Putamen (tissue), 1 donor: Measurements from ENCODE around the gene ARHGEF7.

Experiments
- DNase-seq: peaks from one replicate; pipeline ENCODE4 v3.0.0-alpha.2; 2016; ENCODE audit warnings: low spot score

The ARHGEF7 gene

DNA sequence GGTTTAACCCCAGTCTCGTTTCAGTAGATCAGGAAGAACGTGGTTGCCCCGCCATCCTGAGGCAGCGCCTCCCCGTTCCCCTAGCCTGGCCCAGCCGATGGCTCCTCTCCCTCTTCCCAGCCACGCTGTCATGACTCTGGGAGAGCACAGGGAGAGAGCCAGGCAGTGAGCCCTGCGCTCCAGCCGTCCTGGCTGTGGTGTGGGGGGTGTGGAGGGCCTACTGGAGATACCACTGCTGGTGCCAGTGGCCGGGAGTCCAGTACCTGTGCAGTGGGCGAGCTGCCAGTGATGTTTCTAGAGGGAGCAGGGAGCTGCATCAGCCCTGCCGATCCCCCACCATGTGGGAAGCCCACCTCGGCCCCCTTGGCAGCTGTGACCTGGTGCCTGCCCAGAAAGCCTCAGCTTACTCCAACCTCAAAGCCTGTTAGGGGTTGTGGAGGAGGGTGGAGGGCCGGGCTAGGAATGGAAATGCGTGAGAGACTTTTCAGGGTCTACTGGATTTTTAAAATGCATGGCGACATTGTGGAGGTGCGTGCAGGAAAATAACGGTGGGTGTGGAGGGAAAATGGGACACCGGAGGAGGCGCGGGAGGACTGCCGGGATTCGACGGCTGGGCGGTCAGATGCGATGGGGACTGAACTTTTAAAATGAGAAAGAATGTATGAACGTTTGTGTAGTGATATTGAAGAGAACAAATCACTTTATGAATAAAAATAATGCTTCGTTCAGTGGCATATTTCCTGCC, 210.2 kb downstream of the ARHGEF7 start:
- no peak for DNase-seq

DNA sequence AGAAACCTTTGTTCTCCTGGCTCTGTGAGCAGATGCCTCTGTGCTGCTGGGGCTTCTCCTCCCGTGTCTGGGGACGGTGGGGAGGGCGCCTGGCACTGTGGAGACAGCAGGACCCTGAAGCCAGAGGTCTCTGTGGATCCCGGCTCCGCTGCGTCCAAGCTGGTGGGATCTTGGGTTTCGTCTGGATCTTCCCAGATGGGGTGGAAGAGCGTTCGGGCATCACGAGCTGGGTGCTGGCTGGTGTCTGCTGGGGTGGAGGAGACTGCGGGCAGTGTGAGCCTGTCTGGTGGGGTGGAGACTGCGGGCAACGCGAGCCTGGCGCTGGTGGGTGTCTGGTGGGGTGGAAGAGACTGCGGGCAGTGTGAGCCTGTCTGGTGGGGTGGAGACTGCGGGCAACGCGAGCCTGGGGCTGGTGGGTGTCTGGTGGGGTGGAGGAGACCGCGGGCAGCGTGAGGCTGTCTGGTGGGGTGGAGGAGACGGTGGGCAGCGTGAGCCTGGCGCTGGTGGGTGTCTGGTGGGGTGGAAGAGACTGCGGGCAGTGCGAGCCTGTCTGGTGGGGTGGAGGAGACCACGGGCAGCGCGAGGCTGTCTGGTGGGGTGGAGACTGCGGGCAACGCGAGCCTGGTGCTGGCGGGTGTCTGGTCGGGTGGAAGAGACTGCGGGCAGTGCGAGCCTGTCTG, 211.0 kb downstream of the ARHGEF7 start:
- no peak for DNase-seq

DNA sequence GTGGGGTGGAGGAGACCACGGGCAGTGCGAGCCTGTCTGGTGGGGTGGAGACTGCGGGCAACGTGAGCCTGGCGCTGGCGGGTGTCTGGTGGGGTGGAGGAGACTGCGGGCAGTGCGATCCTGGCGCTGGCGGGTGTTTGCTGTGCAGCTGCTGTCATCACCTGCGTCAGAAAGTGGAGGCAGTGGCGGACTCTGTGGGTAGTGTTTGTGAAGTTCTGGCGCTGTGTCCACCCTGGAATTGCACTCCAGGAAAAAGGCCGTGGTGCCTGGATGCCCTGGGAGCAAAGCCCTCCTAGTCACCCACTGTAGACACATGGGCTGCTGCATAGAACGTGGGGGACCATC, 211.5 kb downstream of the ARHGEF7 start:
- DNase-seq, result no peak

DNA sequence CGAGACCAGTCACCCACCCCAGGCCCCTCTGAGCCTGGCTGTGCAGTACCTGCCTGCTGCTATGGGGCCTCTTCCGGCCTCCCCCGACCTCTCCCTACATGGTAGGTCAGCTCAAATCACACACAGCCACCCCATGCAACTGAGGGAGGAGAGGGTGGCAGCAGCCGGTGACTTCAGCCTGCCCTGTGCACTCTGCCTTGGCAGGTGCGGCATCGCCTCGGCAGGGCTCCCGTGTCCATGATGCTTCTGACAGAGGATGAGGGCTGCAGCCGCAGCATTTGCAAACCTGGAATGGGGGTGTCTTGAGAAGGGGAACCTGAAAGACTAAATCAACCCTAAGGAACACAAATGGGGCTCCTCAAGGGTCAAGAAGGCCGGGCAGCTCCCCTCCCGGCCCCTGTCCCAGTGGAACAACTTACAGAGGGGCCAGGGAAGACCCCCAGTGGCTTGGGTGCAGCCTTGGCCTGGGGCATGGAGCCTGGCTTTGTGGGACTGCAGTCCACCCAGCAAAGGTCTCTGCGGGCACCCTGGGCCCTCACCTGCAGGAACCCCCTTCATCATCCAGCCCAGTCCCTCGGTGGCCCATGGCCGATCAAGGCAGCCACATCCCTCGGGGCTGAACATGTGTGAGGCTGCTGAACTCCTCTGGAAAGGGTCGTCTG, 212.0 kb downstream of the ARHGEF7 start:
- DNase-seq, result no peak

DNA sequence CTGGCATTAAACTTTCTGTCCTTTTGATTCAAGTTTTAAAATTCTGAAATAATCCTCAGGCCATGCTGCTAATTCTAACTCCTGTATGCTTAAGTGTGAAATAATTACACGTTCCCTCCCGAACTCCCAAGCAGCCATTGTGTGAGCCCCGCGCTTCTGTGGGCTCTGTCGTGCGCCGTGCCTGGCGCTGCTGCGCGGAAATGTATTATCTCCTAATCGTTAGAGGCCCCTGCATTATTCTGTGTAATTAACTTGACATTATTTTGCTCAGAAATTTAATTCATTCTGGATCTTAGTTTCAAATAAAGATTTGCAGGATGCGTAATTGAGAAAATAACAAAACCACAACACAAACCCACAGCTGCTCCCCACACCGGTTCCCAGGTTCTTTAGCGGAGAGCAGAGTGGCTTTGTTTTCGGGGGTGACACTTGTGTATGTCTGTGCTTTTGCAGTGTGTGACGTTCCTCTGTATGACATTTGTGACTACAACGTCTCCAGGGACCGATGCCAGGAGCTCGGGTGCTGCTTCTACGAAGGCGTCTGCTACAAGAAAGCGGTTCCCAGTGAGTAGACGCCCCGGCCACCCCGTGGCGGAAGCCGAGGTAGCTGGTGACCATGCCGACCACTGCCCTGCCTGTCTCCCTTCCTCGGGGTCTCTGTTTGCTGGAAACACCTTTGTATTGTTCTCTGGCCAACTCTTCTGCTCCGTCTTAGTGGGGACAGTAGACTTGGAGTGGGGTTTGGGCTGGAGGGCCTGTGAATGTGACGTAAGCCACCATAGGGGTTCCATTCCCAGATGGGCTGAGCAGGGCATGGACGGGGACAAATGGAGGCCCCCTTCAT, 212.8 kb downstream of the ARHGEF7 start:
- no peak for DNase-seq

DNA sequence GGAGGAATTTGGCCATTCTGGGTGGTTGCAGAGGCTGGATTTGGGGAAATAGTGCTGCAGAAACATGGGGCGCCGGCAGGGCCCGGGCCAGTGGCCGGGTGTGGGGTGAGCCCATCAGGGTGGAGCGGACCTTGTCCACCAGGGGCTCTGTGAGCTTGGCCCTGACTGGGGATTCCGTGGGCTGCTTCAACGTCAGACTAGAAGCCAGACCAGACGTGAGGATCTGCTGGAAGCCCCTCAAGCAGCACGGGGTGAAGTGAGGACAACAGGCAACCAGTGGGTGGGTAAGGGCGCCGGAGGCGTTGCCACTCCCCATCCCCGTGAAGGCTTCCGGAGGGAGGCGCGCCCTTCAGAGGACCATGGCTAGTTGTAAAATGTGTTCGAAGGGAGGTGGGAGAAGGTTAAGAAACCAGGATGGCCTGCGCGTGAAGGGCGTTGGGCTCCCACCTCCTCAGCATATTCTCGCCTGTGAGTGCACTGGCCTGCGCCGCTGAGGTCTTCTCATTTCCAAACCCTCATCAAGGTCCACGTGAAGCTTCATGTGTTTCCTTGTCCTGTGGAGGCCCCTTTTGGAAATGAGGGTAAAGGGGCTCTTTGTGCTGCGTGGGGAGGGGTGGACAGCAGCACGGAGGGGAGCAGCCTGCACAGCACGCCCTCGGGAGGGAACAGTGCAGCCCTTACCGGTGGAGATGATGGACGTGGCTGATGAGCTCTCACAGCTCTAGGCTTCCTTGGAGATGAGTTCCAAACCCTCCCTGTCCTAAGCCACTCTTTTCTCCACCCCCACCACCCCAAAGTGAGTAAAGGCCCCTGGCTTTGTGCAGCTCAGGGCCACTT, 213.7 kb downstream of the ARHGEF7 start:
- DNase-seq, result no peak

DNA sequence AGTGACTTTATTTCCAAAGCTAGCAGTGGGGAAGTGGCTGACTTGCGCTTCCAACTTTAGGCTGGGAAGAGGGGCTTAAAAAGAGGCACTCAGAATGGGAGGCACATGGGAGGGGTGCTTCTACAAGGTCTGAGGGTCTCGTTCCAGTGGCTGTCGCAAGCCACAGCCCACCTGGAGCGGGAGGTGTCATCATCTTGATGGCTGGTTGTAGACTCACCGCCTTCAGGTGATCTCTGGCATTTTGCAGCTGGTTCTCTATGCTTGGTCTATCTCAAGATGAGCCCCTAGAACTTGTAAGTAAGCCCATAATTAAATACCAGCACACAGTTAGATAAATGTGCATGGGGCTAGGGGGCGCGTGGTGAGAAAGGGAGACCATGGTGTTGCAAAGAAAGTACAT, 214.5 kb downstream of the ARHGEF7 start:
- DNase-seq, result no peak

DNA sequence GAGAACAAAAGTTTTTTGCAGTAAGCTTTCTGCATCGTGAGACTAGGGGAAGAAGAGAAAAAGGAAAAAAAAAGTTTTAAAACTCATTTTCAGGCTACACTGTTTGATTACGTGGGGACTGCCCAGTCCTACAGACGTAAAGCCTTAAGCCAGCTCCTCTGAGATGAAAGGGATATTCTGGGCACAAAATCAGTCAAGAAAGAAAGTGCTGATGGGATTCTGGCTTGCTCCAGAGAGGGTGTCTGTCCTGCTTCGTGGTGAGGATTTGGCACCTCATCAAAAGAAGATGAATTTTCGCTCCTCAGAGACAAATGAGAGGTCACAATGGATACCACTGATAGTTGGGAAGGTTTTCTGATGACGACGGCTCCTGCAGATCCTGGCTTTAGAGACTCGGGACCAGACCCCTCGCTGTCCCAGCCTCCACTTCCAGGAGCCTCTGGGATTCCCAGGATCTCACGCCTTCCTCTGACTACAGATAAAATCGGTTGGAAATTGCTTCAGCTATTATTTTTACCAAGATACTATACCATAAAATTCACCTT, 215.0 kb downstream of the ARHGEF7 start:
- no peak for DNase-seq

DNA sequence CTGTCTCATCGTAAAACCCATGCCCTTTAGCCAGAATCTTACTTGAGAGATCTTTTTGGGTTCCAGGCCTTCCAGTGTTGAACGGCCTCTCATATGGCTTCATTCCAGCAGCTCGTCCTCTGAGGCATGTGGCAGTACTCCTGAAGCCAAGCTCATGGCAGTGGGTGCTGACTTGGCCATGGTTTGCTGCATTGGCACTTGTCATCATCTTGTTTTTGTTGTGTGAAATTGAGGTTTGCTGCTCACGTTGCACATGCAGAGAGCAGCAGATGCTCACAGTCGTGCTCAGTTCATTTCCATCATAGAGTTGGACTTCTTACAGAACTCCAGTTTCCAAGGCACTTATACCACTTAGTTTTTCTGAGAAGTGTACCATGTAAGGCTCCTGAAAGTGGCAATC, 220.2 kb downstream of the ARHGEF7 start:
- no peak for DNase-seq

DNA sequence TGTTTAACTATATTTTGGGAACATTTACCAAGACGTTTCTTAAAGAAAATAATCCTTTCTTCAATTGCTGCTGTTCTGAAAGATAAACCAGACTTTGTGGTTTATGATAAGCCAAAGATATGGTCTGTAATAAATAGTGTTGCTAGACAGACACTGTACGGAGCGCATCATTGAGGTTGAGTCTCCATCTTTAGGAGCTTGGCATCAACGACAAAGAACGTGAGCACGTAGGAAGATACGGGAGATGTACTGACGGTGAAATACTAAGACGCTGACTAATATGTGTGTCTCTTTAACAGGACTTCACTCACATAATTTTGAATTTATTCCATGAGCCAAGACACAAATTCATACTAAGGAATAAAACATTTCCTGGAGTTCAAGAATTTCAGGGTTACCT, 221.6 kb downstream of the ARHGEF7 start:
- DNase-seq, result no peak

DNA sequence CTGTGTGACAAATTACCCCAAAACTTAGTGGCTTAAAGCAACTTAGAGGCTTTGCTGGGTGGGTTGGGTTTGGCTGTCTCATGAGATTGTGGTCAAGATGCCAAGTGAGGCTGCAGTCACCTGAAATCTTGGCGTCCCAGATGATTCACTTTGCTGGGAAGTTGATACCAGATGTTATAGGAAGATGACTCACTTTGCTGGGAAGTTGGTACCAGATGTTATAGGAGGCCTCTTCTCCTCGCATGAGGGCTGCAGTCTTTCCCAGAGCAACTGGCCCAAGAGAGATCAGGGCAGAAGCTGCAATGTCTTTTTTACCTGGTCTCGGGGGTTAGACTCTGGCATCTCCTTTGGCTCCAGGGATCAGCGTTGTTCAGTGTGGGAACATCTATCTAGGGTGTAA, 222.1 kb downstream of the ARHGEF7 start:
- no peak for DNase-seq

DNA sequence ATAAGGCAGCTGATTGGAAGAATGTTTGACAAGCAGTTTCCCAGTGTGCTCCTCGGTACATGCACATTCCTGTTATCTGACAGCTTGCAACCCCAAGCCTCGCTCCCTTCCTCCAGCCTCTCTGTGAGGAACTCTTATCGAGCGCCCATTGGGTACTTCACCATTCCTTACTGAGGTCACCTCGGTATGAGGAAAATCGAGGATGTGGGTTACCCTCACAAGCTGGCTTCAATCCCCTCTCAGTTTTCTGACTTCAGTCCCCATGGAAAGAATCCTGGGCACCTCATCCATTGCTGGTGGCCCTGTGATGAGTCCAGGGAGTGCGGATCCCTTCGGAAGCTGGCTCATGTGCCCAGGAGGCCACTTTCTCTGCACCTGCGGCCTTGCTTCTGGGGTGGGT, 222.6 kb downstream of the ARHGEF7 start:
- DNase-seq, result no peak

DNA sequence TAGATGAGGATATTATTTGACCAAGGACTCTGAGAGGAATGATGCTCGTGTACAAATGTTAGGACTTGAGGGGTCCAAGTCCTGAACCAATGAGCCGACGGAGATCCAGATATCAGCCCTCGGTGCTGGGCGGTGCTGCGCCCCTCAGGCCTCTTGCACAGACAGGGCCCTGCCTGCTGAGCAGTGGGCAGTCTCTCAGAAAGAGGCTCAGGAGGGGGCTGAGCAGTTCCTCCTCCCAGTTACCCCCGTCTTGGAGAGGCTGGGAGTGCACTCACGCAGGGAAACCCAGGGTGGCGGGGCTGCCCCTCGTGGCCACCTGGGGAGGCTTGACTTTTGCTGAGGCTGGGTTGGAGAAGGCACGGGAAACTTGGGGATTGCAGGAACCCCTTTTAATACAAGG, 223.7 kb downstream of the ARHGEF7 start:
- no peak for DNase-seq

DNA sequence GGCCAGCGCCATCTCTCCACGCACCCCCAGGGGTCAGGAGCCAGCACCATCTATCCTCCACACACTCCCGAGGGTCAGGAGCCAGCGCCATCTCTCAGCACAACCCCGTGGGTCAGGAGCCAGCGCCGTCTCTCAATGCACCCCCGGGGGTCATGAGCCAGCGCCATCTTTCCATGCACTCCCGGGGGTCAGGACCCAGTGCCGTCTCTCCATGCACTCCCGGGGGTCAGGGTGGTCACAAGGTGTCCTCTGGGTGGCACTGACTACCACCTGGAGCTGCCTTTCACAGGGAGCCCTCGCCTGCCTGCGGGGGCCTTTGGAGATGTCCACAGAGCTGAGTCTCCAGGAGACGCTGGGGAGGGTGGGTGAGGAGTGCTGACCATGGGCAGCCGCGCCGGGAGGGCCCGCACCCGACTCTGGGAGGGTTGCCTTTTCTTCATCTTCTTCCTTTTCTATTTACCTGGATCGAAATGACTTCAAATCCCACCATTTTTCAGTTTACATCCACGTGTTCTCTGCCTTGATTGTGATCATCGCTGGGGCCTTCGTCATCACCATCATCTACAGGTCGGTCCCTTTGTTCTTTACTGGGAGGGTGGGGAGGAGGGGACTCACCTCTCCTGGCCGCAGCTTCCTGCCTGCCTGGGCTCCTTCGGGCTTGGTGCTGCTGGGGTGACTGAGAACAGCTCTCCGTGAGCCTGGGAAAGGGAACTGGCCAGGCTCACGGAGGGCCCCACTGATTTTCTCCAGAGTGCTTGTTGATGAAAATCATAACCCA, 224.4 kb downstream of the ARHGEF7 start:
- DNase-seq, result no peak

DNA sequence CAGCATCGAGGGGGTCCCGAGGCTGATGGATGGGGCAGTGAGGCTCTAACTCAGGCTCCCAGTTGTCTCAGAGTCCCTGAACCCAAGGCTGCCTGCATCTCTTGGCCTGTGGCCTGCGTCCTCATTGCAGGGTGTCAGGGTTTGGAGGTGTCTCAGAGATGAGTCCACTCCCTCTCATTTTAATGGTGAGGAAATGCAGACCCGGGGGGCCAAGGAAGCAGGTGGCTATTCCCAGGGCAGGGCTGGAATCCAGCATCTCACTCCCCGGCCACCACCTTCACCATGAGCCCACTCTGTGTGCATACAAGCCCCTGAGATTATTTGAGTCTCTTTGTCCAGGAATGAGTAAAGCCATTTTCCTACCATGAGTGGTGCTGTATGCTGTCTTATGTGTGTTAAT, 226.8 kb downstream of the ARHGEF7 start:
- DNase-seq, result no peak

DNA sequence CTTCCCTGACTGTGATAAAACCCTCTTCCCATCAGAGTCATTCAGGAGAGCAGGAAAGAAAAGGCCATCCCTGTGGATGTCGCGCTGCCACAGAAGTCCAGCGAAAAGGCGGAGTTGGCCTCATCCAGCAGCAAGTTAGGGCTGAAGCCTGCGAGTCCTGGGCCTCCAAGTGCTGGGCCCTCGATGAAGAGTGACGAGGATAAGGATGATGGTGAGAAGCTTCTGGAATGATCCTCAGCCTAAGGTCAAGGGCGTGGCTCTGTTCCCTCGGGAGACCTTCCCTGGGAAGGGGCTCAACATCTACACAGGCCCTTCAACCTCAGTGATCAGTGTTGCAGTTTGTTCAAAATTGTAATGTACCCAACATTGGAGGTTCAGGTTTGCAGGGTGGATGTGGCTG, 227.6 kb downstream of the ARHGEF7 start:
- no peak for DNase-seq

DNA sequence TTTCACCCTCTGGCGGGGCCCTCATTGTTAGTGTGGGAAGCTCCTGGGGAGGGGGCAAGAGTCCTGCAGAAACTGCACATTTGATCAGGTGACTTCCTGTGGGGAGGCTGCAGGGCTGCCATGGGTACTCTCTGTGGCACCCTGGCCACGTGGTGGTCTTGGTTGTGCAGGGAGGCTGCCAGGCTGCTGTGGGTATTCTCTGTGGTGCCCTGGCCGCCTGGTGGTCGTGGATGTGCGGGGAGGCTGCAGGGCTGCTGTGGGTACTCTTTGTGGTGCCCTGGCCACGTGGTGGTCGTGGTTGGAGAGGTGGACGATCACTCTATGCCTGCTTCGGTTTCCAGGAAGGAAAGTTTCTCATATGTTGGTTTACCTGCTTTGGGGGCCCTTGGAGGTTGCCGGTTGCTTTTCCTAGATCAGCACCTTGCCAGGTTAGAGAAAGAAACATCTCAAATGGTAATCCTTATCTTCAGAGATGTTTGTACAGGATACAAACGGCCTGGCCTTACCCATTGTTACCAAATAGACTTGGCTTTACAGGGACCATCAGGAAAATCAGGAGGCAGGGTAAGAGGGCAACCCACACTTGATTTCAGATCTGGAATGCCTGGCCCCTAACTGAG, 228.2 kb downstream of the ARHGEF7 start:
- DNase-seq, result no peak

DNA sequence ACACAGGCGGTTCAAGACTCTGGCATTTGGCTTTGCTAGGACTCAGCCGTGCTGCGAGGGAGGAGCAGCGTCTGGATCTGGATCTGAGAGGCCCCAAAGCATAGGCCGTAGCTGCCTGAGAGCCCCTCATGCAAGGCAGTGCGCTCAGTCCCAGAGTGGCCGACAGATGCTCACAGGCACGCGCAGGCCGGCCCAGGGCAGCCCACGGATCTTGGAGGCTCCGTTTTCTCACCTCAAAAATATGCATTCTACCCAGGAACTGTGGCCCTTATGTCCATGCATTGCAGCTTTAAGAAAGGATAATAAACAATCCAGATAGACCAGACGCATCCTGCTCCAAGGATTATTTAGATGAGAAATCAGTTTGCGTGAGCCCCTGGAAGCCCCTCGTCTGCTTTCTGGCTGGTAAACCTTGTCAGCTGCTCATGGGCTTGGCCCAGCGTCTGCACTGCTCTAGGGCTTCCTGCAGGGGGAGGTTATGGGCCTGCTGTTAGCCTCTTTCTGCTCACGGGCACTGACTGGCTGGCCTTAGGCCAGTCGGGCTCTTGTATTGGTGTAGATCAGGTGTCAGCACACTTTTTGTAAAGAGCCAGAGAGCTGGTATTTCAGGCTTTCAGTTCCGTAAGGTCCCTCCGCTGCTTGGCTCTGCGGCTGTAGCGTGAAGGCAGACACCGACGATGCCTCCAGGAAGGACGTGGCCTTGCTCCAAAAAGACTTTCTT, 229.5 kb downstream of the ARHGEF7 start:
- no peak for DNase-seq

DNA sequence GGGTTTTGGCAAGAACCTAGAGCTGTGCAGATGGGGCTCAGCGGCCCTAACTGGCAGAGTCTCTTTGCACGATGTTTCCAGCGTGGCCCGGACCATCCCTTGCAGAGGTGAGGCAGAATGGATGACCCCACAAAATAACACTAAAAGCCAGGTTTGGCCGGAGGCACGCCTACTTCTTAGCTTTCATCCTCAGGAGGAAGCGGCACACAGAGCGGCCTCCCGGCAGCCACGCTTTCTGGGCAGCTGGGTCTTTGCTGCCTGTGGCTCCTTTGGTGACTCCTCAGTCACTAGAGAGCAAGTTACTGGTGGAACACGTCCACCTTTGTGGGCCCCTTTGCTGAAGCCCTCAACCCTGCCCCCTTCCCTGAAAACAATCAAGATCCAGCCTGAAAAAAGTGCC, 230.6 kb downstream of the ARHGEF7 start:
- DNase-seq, result no peak
